Inferior parietal cortex (tissue), 1 donor: ENCODE results near the gene STIM1.
"Not testable (repeated sequence)": the region's sequence is repeated elsewhere in the genome, so short reads cannot be mapped to it uniquely, and the experiment has no call there.

Source experiments
- DNase-seq: peaks from one replicate; pipeline ENCODE4 v3.0.0-alpha.2; 2016; ENCODE audit errors: extremely low spot score

The STIM1 gene

GRCh38 chr11:3983101-3983500 is 127.6 kb downstream of the STIM1 start:
- DNase-seq = no peak

- DNase-seq = no peak
Observed at GRCh38 chr11:3984896-3985295, 129.4 kb downstream of the STIM1 start.

- DNase-seq = no peak
Observed at GRCh38 chr11:3985631-3986030, 130.2 kb downstream of the STIM1 start.

GRCh38 chr11:3986301-3986700 is 130.8 kb downstream of the STIM1 start:
- peak; percentile 19 for DNase-seq

GRCh38 chr11:3989276-3989920 is 133.9 kb downstream of the STIM1 start:
- DNase-seq = no peak

GRCh38 chr11:3989921-3990290 is 134.4 kb downstream of the STIM1 start:
- DNase-seq = no peak

GRCh38 chr11:3990406-3990805 is 134.9 kb downstream of the STIM1 start:
- DNase-seq = no peak

GRCh38 chr11:3992964-3993363 is 137.5 kb downstream of the STIM1 start:
- no peak for DNase-seq

- no peak for DNase-seq
Observed at GRCh38 chr11:3994030-3994640, 138.7 kb downstream of the STIM1 start.

- no peak for DNase-seq
Observed at GRCh38 chr11:3995307-3995706, 139.8 kb downstream of the STIM1 start.

GRCh38 chr11:3995949-3996554 is 140.6 kb downstream of the STIM1 start:
- DNase-seq = no peak

- no peak for DNase-seq
Observed at GRCh38 chr11:3996651-3997050, 141.2 kb downstream of the STIM1 start.

GRCh38 chr11:4004753-4005152 is 149.3 kb downstream of the STIM1 start:
- not testable (repeated sequence) for DNase-seq

GRCh38 chr11:4006946-4007680 is 151.6 kb downstream of the STIM1 start:
- DNase-seq = no peak

- DNase-seq = no peak
Observed at GRCh38 chr11:4008116-4008515, 152.7 kb downstream of the STIM1 start.

GRCh38 chr11:4016602-4017001 is 161.1 kb downstream of the STIM1 start:
- not testable (repeated sequence) for DNase-seq

GRCh38 chr11:4017129-4017528 is 161.7 kb downstream of the STIM1 start:
- DNase-seq = no peak

- DNase-seq = no peak
Observed at GRCh38 chr11:4018641-4019040, 163.2 kb downstream of the STIM1 start.

- DNase-seq = no peak
Observed at GRCh38 chr11:4019891-4020290, 164.4 kb downstream of the STIM1 start.

GRCh38 chr11:4022669-4023068 is 167.2 kb downstream of the STIM1 start:
- no peak for DNase-seq

GRCh38 chr11:4025248-4025966 is 169.9 kb downstream of the STIM1 start:
- DNase-seq = no peak

GRCh38 chr11:4025967-4026324 is 170.5 kb downstream of the STIM1 start:
- DNase-seq = no peak
